ENCODE measurements around the gene GAN. TPM values are rescaled to one million over a fixed set of nuclear protein-coding genes. Genes with fewer than 3 reads are reported as not detected.

GAN gene
- total RNA-seq, 1 experiment from 2014 or later, result 25.4 TPM

DNA sequence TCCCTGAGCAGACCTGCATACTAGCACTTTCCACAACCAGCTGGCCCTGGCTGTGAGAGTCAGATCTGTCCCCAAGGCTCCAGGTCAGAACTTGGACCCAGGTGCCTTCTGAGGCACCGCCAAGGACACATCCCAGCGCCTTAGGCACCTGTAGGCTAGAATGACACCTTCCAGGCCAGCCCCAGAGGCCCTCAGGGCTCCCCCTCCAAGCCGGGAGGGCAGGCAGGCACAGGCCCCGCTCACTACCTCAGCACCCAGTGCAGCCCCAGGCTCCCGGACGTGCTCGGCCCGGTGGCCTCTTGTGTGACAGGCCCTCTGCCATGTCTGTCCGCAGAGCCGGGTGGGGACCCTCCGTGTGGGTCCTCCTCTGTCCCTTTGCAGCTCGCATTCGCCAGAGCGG lies 73.6 kb downstream of the GAN start:
- H3K4me3 Mint-ChIP-seq, result no peak overlapping the region
- TF ChIP-seq, protein P1, sequence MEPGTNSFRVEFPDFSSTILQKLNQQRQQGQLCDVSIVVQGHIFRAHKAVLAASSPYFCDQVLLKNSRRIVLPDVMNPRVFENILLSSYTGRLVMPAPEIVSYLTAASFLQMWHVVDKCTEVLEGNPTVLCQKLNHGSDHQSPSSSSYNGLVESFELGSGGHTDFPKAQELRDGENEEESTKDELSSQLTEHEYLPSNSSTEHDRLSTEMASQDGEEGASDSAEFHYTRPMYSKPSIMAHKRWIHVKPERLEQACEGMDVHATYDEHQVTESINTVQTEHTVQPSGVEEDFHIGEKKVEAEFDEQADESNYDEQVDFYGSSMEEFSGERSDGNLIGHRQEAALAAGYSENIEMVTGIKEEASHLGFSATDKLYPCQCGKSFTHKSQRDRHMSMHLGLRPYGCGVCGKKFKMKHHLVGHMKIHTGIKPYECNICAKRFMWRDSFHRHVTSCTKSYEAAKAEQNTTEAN (CRISPR knock-in tag; IDR thresholded peaks at IDR 0.05), result no peak
- TF ChIP-seq, protein P2, sequence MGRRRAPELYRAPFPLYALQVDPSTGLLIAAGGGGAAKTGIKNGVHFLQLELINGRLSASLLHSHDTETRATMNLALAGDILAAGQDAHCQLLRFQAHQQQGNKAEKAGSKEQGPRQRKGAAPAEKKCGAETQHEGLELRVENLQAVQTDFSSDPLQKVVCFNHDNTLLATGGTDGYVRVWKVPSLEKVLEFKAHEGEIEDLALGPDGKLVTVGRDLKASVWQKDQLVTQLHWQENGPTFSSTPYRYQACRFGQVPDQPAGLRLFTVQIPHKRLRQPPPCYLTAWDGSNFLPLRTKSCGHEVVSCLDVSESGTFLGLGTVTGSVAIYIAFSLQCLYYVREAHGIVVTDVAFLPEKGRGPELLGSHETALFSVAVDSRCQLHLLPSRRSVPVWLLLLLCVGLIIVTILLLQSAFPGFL (CRISPR knock-in tag; IDR thresholded peaks at IDR 0.05; ENCODE audit: borderline replicate concordance), result no peak
- TF ChIP-seq NR3C1 (CRISPR knock-in tag; conservative IDR thresholded peaks at IDR 0.05; ENCODE audit: low read depth) (no peak), ETV6 (CRISPR knock-in tag; IDR thresholded peaks at IDR 0.05) (no peak), ZNF121 (CRISPR knock-in tag; IDR thresholded peaks at IDR 0.05) (no peak), JUN (CRISPR knock-in tag; IDR thresholded peaks at IDR 0.05) (no peak), MXD4 (CRISPR knock-in tag; IDR thresholded peaks at IDR 0.05; ENCODE audit: borderline replicate concordance) (no peak), PRRX2 (CRISPR knock-in tag; IDR thresholded peaks at IDR 0.05) (no peak), TEAD1 (CRISPR knock-in tag; IDR thresholded peaks at IDR 0.05) (no peak), SMAD3 (CRISPR knock-in tag; IDR thresholded peaks at IDR 0.05; ENCODE audit: borderline replicate concordance) (no peak)
- TF ChIP-seq, protein P3, sequence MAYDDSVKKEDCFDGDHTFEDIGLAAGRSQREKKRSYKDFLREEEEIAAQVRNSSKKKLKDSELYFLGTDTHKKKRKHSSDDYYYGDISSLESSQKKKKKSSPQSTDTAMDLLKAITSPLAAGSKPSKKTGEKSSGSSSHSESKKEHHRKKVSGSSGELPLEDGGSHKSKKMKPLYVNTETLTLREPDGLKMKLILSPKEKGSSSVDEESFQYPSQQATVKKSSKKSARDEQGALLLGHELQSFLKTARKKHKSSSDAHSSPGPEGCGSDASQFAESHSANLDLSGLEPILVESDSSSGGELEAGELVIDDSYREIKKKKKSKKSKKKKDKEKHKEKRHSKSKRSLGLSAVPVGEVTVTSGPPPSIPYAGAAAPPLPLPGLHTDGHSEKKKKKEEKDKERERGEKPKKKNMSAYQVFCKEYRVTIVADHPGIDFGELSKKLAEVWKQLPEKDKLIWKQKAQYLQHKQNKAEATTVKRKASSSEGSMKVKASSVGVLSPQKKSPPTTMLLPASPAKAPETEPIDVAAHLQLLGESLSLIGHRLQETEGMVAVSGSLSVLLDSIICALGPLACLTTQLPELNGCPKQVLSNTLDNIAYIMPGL (CRISPR knock-in tag; IDR thresholded peaks at IDR 0.05), result no peak
- TF ChIP-seq, protein P4, sequence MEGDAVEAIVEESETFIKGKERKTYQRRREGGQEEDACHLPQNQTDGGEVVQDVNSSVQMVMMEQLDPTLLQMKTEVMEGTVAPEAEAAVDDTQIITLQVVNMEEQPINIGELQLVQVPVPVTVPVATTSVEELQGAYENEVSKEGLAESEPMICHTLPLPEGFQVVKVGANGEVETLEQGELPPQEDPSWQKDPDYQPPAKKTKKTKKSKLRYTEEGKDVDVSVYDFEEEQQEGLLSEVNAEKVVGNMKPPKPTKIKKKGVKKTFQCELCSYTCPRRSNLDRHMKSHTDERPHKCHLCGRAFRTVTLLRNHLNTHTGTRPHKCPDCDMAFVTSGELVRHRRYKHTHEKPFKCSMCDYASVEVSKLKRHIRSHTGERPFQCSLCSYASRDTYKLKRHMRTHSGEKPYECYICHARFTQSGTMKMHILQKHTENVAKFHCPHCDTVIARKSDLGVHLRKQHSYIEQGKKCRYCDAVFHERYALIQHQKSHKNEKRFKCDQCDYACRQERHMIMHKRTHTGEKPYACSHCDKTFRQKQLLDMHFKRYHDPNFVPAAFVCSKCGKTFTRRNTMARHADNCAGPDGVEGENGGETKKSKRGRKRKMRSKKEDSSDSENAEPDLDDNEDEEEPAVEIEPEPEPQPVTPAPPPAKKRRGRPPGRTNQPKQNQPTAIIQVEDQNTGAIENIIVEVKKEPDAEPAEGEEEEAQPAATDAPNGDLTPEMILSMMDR (IDR thresholded peaks at IDR 0.05), result no peak
- peaks cover 11% of the 10 kb centered on the region for H3K4me1 Mint-ChIP-seq

DNA sequence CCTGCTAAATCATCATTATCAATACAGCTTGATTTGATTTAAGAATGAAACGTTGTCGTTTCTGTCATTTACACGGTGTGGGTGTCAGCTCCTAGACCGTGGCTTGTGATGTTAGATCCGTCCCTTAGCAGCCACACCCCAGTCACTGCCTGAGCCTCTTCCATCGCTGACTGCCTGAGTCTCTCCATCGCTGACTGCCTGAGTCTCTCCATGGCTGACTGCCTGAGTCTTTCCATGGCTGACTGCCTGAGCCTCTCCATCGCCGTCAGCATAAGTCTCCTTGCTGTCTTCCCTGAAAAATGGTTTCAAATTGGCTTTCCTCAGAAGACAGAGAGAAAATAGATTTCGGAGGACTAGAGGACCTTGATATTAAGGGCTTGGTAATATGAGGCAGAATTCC lies 76.1 kb downstream of the GAN start:
- ATAC-seq (no peak), DNase-seq (ENCODE audit: low spot score) (no peak)
- Mint-ChIP-seq H3K4me3 (no peak overlapping the region), H3K9me3 (no peaks in the 10 kb centered on the region), H3K36me3 (peaks cover 18% of the 10 kb centered on the region), H3K4me1 (no peaks in the 10 kb centered on the region), H3K27ac (no peak overlapping the region), H3K27me3 (ENCODE audit: low read depth) (no peaks in the 10 kb centered on the region)
- TF ChIP-seq PRRX2 (CRISPR knock-in tag; IDR thresholded peaks at IDR 0.05) (no peak), ZNF317 (CRISPR knock-in tag; IDR thresholded peaks at IDR 0.05; ENCODE audit: borderline replicate concordance, low read depth) (peak; percentile 47; the same call in 1 of the 2 replicates)
- ChIA-PET CTCF (no interaction called here), POLR2A (interaction anchor here (0.6 kb wide), 1 partner anchor 393 kb away, joined by 3 read pairs; no protein-coding TSS in a partner anchor)

More for the DNA sequence above, 73.6 kb downstream of the GAN start:
- POLR2A ChIA-PET, result no interaction called here
- CTCF ChIA-PET, result interaction anchor here (1.5 kb wide), 1 partner anchor 309 kb away, joined by 3 read pairs; no protein-coding TSS in a partner anchor
- H3K27me3 Mint-ChIP-seq (ENCODE audit: low read depth), result no peaks in the 10 kb centered on the region
- H3K27ac Mint-ChIP-seq, result no peak overlapping the region; the same call in 1 of the 2 replicates
- H3K36me3 Mint-ChIP-seq, result peaks cover 18% of the 10 kb centered on the region
- H3K9me3 Mint-ChIP-seq, result no peaks in the 10 kb centered on the region
- ATAC-seq, result no peak; the same call in 1 of the 2 replicates
- DNase-seq (ENCODE audit: low spot score), result no peak

DNA sequence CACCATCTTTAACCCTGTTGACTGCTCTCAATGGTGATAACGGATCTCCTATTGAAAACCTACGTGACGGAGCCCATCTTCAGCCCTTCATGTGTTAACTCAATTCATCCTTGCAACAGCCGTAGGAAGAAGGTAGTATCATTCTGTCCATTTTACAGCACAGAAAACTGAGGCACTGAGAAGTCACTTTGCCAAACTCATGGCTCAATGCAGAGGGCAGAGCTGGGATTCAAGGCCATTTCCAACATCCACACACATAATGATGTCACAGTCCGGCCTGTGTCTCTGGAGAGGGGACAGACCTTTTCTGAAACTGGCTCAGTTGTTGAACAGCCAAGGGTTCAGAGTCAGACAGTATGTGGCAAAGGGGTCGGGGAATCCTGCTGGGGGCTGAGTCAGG lies 77.2 kb downstream of the GAN start:
- POLR2A ChIA-PET, result no interaction called here

DNA sequence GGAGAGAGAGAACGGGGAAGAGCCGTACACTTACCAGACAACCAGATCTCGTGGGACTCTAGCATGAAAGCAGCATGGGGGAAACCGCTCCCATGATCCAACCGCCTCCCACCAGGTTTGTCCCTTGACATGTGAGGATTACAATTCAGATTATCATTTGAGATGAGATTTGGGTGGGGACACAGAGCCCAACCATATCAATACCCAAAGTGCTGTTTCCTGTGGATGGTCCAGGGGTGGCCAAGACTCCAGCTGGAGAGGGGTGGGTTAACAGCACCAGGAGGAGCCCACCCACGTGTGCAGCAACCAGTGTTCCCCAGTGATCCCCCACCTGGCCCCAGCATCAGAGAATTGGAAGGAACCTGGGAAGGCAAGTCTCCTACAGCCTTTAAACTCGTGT lies 79.7 kb downstream of the GAN start:
- ChIA-PET POLR2A (no interaction called here), CTCF (interaction anchor here (0.6 to 1.3 kb wide), 4 partner anchors 10 to 303 kb away, joined by 3 to 4 read pairs (median 3); no protein-coding TSS in a partner anchor)
- no peak overlapping the region for H3K27ac Mint-ChIP-seq
- no peak for TF ChIP-seq CREB1 (CRISPR knock-in tag; IDR thresholded peaks at IDR 0.05)
- TF ChIP-seq TEAD4 (CRISPR knock-in tag; IDR thresholded peaks at IDR 0.05), result no peak
- TF ChIP-seq, protein P5, sequence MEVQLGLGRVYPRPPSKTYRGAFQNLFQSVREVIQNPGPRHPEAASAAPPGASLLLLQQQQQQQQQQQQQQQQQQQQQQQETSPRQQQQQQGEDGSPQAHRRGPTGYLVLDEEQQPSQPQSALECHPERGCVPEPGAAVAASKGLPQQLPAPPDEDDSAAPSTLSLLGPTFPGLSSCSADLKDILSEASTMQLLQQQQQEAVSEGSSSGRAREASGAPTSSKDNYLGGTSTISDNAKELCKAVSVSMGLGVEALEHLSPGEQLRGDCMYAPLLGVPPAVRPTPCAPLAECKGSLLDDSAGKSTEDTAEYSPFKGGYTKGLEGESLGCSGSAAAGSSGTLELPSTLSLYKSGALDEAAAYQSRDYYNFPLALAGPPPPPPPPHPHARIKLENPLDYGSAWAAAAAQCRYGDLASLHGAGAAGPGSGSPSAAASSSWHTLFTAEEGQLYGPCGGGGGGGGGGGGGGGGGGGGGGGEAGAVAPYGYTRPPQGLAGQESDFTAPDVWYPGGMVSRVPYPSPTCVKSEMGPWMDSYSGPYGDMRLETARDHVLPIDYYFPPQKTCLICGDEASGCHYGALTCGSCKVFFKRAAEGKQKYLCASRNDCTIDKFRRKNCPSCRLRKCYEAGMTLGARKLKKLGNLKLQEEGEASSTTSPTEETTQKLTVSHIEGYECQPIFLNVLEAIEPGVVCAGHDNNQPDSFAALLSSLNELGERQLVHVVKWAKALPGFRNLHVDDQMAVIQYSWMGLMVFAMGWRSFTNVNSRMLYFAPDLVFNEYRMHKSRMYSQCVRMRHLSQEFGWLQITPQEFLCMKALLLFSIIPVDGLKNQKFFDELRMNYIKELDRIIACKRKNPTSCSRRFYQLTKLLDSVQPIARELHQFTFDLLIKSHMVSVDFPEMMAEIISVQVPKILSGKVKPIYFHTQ (CRISPR knock-in tag; IDR thresholded peaks at IDR 0.05), result no peak

More for the DNA sequence above, 77.2 kb downstream of the GAN start:
- no peak overlapping the region for H3K27ac Mint-ChIP-seq
- CTCF ChIA-PET, result no interaction called here
- ATAC-seq, result no peak
- H3K9me3 Mint-ChIP-seq, result no peaks in the 10 kb centered on the region
- peaks cover 18% of the 10 kb centered on the region for H3K36me3 Mint-ChIP-seq
- no peak overlapping the region for H3K4me3 Mint-ChIP-seq
- no peaks in the 10 kb centered on the region for H3K27me3 Mint-ChIP-seq (ENCODE audit: low read depth)
- TF ChIP-seq ETV6 (CRISPR knock-in tag; IDR thresholded peaks at IDR 0.05), result no peak
- DNase-seq (ENCODE audit: low spot score), result no peak
- H3K4me1 Mint-ChIP-seq, result no peaks in the 10 kb centered on the region

More for the DNA sequence above, 79.7 kb downstream of the GAN start:
- H3K36me3 Mint-ChIP-seq, result peaks cover 10% of the 10 kb centered on the region
- peaks cover 7% of the 10 kb centered on the region for H3K9me3 Mint-ChIP-seq
- ATAC-seq (no peak), DNase-seq (ENCODE audit: low spot score) (no peak)
- no peaks in the 10 kb centered on the region for H3K4me1 Mint-ChIP-seq
- no peaks in the 10 kb centered on the region; the same call in 1 of the 2 replicates for H3K27me3 Mint-ChIP-seq (ENCODE audit: low read depth)
- H3K4me3 Mint-ChIP-seq, result no peak overlapping the region
